Measurements from ENCODE around the gene COL10A1.
A peak's percentile ranks its signal among the peaks of the same experiment; 100 is the strongest.

Gene COL10A1

DNA sequence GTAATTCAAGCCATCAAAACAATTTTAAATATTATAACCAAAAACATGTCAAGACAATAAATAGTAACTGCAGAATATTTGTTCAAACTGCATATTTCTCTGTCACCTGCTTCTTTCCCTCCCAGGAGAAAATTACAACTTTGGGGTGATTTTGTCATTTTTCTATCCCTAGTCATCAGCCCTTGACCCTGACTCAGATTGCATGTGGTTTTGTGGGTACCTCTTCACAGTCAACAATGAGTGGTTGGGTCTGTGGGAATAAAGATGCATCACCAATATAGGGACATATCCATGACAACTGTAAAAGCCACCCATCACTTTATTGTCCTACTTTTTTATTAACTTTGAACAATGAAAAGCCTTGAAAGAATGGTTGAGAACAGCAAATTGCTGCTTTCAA lies 7.3 kb downstream of the COL10A1 start:
- no peak overlapping the region for H3K4me3 ChIP-seq (ENCODE audit: low read depth, low read length)
- no peaks in the 10 kb centered on the region; the same call in 1 of the 2 replicates for H3K36me3 ChIP-seq
- no peak overlapping the region for H3K27ac ChIP-seq
- no peak for DNase-seq
- TF ChIP-seq, protein P1, sequence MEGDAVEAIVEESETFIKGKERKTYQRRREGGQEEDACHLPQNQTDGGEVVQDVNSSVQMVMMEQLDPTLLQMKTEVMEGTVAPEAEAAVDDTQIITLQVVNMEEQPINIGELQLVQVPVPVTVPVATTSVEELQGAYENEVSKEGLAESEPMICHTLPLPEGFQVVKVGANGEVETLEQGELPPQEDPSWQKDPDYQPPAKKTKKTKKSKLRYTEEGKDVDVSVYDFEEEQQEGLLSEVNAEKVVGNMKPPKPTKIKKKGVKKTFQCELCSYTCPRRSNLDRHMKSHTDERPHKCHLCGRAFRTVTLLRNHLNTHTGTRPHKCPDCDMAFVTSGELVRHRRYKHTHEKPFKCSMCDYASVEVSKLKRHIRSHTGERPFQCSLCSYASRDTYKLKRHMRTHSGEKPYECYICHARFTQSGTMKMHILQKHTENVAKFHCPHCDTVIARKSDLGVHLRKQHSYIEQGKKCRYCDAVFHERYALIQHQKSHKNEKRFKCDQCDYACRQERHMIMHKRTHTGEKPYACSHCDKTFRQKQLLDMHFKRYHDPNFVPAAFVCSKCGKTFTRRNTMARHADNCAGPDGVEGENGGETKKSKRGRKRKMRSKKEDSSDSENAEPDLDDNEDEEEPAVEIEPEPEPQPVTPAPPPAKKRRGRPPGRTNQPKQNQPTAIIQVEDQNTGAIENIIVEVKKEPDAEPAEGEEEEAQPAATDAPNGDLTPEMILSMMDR (IDR thresholded peaks at IDR 0.05; ENCODE audit: low read depth, low read length), result no peak
- no peaks in the 10 kb centered on the region for H3K9me3 ChIP-seq (ENCODE audit: severe bottlenecking)
- no peaks in the 10 kb centered on the region for H3K27me3 ChIP-seq (ENCODE audit: insufficient read depth, low read depth, severe bottlenecking)

DNA sequence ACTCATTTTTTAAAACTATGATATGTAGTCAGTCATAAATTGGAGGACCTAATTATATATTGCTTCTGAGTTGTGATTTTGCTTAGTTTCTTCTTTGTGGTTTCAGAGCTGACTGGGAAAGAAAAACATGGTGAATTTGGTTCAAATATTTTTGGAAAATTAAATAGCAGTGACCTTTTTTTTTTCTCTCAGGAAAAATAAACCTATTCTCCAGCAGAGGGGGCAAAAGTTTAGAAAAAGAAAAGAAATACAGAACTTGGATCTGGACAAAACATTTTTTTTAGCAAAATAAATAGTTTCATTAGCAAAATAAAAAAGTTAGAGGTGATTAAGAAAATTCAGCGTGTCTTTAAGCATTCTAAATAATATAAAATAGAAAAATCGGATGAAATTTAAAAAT lies 10.2 kb downstream of the COL10A1 start:
- TF ChIP-seq, protein P1 (IDR thresholded peaks at IDR 0.05; ENCODE audit: low read depth, low read length), result no peak
- Histone ChIP-seq H3K36me3 (peaks cover 5% of the 10 kb centered on the region), H3K4me3 (ENCODE audit: low read depth, low read length) (no peak overlapping the region), H3K9me3 (ENCODE audit: severe bottlenecking) (no peaks in the 10 kb centered on the region), H3K27me3 (ENCODE audit: insufficient read depth, low read depth, severe bottlenecking) (no peaks in the 10 kb centered on the region), H3K27ac (no peak overlapping the region)
- no peak for DNase-seq

DNA sequence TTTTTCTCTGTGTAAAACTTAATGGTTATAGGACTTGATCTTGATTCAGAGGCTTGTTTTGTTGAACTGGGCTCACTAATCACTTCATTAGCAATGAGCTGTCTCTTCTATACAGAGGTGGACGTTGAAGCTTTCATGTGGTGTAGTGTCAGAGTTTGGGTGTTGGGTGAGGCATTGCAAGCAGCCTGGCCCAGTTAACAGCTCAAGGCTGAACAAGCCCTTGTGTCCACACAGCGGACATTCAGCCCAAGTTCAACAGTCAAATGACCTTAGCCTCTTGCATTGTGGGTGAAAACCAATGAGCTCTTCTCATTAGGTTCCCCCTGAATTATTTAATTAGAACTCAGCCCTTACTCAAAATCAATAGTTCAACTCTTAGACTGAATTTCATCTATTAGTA lies 12.5 kb downstream of the COL10A1 start:
- Histone ChIP-seq H3K36me3 (peaks cover 15% of the 10 kb centered on the region), H3K9me3 (ENCODE audit: severe bottlenecking) (no peaks in the 10 kb centered on the region), H3K4me3 (ENCODE audit: low read depth, low read length) (no peak overlapping the region), H3K27ac (peak overlapping the region; percentile 38), H3K27me3 (ENCODE audit: insufficient read depth, low read depth, severe bottlenecking) (no peaks in the 10 kb centered on the region)
- DNase-seq, result no peak
- TF ChIP-seq, protein P1 (IDR thresholded peaks at IDR 0.05; ENCODE audit: low read depth, low read length), result no peak

DNA sequence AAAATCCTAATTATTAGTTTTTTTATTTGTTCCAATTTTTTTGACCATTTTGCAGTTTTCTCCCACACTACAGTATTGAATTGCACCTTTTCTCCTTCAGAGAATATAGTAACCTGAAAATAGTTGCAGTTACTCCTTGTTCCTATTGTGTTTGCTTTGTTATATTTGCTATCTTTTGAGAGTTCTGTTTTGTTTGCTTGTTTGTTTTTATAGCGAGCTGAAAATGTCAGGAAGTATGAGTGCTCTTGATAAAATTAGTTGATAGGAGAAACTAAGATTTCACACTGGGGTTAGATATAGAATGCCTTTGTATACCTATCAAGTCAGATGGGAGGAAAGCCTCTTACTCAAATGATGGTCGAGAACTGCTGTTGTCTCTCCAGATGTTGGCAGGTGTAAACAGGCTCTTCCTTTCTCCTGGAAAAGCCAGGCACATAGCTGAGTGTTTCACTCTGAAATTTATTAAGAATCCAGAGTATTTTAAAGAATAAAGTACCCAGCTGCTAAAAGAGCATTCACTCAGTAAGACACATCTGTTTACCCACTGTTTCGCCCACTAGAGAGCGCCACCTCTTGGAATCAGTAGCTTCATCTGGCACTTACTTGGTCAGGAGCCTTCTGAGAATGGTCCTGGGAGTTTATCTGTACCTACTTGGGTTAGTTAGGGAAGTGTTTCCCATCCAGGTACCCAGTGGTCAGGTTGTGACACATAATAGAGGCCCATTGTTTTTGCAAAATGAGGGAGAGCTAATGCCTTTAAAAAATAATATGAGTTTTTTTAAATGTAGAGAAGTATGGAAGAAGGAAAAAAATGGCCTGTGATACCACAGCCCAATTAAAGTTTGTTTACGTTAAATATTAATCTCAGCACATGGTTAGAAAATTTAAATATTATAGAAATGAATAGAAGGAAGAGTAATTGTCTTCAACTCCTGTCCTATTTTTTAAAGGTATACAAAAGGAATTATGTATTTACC lies 14.1 kb downstream of the COL10A1 start:
- TF ChIP-seq, protein P1 (IDR thresholded peaks at IDR 0.05; ENCODE audit: low read depth, low read length), result peak; percentile 63
- Histone ChIP-seq H3K36me3 (peaks cover 16% of the 10 kb centered on the region), H3K27ac (no peak overlapping the region), H3K27me3 (ENCODE audit: insufficient read depth, low read depth, severe bottlenecking) (no peaks in the 10 kb centered on the region), H3K4me3 (ENCODE audit: low read depth, low read length) (no peak overlapping the region), H3K9me3 (ENCODE audit: severe bottlenecking) (no peaks in the 10 kb centered on the region)
- peak; percentile 45 for DNase-seq

DNA sequence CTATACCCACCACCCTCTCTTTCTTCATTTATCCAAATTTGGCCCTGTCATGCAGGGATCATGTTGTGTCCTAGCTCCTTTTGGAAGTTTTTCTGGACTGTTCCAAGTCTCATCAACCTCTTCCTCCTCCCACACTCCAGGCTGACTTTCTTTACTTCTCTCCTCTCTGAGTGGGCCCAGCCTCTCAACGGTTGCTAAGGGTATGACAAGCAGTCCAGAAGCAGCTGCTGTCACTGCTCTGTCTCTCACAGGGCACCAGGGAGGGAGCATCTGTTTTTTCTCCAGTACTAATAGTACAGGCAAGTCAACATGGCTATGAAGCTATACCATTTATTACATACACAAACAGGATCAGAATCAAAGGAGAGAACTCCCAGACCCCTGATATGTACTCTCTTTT lies 17.1 kb downstream of the COL10A1 start:
- Histone ChIP-seq H3K9me3 (ENCODE audit: severe bottlenecking) (no peaks in the 10 kb centered on the region), H3K36me3 (peaks cover 16% of the 10 kb centered on the region), H3K4me3 (ENCODE audit: low read depth, low read length) (no peak overlapping the region), H3K27me3 (ENCODE audit: insufficient read depth, low read depth, severe bottlenecking) (no peaks in the 10 kb centered on the region), H3K27ac (no peak overlapping the region)
- DNase-seq, result no peak
- TF ChIP-seq, protein P1 (IDR thresholded peaks at IDR 0.05; ENCODE audit: low read depth, low read length), result no peak
